Activated CD4-positive, alpha-beta T cell treated with anti-CD3 and anti-CD28 coated beads, Interleukin-2, amount 50 U/mL, for 48 hours (primary cell): ENCODE results near the gene MYO7B.

Source experiments
- DNase-seq, 2 experiments: peaks; one replicate each; pipeline ENCODE4 v3.0.0-alpha.2; 2020

MYO7B gene

DNA sequence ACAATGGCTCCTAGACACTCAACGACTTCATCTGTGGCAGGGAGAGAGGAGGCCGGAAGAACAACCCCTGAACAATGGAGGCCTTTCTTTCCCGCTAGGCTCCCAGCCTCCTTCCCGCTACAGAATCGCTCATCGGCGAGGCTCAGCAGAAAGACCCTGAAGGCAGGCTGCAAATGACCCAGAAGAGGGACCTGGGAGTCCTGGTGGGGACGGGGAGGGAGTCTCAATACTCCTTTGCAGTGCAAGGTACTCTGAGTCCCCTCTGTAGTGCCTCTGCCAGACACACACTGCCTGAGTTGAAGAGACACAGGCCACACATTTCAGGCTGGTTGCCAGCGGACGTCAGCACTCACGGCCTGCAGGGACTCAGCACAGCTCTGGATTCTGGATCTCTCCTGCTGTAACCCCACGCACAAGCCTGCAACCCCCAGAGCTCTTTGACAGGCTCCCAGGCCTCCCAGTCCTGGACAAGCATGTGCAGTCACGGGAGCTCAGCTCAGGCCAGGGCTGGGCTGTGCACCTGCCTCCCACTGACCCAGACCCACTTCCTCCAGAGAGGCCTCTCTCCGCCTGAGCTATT is 116.6 kb downstream of the MYO7B start:
- no peak for DNase-seq

DNA sequence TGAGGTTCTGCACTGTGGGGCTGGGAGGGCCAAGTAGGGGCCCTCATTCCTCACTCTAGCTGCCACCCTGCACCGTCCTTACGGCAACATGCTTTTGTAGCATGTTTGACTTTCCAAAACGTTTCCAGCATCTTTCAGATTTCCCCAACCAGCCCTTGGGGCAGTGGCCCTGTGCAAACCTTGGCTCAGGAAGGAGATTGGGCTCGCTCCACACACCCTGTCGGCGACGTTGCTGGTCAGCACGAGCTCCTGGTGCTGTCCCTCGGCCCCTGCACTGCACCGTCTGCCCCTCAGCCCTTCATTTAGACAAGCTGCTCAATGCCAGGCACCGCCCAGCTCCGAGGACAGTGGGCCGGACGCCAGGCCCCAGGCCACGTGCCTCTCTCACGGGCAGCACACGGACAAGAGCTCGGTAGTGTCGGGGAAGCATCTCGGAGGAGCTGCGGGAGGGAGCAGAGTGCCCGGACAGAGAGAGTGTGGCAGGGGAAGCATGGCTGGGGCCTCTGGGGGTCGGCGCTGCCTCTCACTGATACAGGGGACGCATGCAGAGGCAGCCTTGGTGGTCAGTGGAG is 117.4 kb downstream of the MYO7B start:
- no peak for DNase-seq

GRCh38 chr2:127653421-127654083 is 118.1 kb downstream of the MYO7B start:
- no peak for DNase-seq

DNA sequence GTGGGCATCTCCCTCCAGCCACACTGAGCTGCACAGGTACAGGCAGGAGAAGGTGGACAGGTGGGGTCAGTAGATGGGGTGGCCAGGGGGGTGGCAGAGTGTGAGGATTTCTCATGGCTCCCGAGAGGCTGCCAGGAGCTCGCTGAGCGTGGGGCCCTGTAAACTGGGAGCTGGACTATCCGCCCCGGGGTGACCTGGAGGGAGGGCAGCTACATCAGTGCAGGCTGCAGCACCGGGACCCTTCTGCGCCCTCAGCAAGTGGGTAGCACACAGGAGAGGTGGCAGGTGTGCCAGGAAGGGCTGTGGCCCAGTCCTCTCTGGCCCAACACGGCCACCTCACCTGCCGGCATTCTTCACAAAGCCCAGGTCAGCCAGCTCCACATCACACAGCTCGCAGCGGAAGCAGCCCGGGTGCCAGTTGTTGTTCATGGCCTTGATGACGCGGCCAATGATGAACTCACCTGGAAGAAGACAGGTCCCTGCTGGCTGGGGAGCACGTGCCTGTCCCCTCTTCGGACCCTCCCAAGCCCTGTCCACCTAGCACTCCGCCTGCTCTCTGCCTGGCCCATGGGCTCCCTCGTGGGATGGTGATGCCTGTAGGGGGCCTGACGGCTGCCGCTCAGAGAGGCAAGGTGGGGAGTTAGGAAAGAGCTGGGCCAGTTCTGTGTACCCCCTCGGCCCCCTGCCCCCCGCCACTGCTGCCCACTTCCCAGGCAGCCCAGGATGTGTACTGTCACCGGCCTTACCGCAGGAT is 118.8 kb downstream of the MYO7B start:
- DNase-seq = no peak

DNA sequence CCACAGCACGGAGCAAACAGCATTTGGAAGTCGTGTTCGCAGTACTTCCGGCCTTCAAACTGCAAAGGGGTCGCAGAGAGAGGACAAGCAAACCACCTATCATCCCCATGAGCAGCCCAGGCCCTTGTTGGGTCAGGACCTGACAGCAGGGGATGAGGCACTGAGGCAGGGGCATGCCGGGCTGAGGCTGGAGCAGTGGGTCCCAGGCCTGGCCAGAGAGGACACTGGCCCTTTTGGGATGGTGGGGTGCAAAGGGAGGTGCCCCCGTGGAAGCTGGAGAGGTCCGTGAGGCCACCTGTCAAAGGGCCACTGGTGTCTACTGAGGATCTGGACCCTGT is 119.3 kb downstream of the MYO7B start:
- no peak for DNase-seq

DNA sequence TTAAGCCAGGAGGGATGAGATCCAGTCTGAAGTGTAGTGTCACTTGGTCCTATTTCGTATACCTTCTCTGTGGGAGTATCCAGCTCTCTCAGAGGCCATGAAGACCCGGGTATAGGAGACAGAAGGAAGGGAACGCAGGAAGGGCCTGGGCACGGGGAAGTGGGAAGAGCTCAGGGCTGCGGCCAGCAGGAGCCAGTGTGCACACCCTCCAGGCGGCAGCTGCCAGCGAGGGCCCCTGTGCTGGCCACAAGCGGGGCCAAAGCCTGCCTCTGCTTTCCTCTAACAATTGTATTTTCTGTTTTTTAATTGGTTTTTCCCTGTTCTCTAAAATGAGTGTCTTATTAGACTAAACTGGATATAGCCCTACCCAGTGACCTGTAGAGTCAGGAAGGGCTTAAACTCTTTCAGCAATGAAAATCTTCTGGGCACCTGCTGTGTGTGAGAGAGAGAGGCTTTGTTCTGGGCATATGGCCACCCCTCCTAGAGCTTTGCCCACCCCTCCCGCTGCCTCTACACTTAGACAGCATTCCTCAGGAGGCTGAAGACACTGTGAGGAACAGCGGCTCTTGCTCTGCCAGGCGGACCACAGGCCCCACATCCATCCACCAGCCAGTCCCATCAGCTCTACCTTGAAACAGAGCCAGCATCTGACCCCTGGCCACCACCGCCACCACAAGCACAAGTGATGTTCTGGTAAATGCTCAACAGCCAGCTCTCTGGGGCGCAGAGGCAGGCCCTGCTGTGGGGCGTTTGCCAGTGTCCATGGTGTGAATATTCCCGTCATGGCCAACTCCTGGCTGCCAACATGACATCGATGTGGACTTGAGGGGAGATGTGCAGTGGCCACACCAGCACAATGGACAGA is 120.0 kb downstream of the MYO7B start:
- no peak for DNase-seq

DNA sequence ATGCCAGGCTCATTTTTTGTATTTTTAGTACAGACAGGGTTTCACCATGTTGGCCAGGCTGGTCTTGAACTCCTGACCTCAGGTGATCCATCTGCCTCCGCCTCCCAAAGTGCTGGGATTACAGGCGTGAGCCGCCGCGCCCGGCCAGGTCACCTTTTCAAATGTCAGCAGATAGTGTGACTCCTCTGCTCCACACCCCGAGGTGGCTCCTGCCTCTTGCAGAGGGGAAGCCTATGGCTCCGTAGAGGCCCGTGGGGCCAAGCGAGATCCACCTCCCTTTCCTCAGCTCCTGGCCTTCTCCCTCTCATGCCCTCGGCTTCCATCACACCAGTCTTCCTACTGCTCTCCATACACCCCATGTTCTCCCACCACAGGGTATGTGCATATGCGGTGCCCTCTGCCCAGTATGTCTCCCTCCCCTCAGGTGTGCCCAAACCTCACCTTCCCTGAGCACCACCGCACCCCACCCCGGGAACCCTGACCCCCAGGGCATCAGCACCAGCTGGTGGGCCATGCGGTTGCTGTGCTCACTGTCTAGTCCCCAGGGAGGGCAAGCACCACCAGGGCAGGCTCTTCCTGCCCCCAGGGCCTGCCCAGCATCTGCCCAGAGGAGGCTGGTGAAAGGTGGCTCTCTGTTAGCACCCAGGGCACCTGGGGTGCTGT is 121.2 kb downstream of the MYO7B start:
- no peak for DNase-seq

- no peak for DNase-seq
Measured at GRCh38 chr2:127657232-127657595, 121.7 kb downstream of the MYO7B start.

GRCh38 chr2:127658146-127658545 is 122.7 kb downstream of the MYO7B start:
- DNase-seq = no peak

DNA sequence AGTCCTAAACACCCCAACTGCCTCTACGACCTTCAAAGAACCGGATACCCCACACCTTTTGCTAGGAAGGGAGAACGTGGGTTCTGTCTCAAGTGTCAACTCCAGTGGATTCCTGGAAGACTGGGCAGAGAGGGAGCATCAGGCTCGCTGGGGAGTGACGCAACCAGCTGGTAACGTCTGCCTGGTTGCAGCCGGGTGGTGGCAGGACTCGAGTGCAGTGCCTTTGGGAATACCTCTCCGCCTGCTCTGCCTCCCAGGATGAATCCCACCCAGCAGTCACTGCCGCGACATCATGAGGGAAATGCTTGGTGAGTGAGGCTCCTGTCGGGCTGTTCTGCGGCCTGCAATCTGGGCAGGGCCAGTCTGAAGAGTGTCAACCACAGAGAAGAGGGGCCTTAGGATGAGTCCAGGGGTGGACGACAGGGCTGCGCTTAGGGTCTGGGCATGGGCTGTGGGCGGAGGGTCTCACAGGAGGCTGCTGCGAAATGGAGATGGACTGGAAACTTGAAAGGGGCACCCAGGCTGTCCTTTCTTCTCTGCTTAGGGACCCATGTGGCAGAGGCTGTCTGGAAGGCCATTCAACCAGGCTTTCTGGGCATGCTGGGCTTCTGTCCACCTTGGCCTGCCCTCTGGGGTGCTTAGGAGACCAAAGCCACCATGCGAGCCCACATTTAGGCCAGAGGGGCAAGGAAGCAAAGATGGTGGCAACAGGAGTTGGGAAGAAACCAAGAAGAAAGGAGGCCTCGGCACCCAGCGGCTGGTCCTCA is 123.3 kb downstream of the MYO7B start:
- no peak for DNase-seq

- no peak for DNase-seq
Measured at GRCh38 chr2:127659408-127660290, 124.2 kb downstream of the MYO7B start.

GRCh38 chr2:127660291-127660578 is 124.8 kb downstream of the MYO7B start:
- DNase-seq = no peak

DNA sequence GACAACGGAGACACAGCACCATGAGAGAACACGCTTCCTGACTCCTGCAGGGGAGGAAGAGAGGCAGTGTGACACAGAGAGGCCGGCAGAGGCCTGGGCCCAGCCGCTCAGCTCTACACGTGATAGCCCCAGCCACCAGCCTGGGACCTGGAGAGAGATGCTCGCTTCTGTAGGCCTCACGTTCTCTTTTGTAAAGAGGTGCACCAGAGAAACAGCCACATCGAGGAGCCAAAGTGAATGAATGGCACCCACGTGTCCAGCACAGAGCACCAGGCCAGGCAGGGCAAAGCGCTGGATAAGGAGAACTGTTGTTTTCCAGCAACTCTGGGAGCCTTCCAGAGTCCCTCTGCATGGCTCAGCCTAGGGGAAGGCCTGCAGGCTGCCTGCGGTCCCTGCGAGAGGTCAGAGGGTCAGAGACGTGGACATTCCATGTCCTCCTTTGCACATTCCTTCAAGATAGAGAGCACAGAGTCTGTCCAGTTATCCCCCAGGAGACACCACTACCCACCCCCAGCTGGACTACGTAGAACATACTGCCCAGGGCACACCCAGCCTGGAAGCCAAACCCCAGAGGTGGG is 125.7 kb downstream of the MYO7B start:
- no peak for DNase-seq

GRCh38 chr2:127661949-127662510 is 126.5 kb downstream of the MYO7B start:
- no peak for DNase-seq

DNA sequence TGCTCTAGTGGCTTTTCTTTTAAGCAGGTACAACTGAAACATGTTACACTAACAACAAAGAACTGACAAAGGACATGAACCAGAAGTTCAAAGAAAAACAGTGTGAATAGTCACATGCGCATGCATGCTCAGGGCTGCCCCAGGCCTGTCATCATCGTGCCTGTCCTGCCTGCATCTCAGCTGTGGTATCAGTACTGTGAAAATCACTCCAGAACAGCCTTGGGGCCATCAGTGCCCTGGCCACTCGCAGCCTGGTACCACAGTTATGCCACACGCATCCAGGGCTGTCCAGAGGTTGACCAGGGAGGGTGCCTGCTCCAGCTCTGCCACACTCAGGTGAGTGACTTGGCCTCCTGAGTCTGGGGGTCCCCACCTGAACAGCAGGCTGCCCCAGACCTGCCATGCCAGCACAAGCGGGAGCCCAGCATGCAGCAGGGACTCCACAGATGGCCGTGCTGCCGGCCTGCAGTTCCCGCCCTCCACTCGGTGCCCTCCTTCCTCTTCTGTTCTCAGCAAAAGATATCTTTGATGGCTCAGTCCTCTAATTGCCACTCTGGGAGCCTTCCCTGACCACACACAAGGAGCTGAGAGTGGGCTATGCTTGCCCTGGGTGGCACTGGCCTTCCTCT is 127.6 kb downstream of the MYO7B start:
- DNase-seq = no peak

DNA sequence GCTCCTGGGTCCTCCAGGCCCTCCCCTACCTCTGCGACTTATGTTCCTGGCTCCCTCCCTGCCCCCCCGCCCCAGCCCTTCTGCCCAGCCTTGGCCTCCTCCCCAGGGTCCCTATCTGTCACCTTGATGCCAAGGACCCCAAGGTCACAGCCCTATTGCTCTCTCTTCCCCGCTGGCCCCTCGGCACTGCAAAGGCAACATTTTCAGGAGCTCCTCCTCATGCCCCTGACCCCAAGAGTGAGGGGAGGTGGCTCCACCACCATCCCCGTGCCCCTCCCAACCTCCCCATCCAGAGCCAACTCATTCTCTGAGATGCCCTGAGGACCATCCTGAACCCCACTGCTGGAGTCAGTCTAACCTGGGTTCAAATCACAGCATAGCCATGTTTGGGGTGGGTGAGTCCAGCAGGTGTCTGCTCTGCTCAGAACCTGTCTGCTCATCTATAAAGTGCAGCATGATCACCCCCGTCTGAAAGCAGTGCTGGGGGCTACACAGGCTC is 128.1 kb downstream of the MYO7B start:
- no peak for DNase-seq

DNA sequence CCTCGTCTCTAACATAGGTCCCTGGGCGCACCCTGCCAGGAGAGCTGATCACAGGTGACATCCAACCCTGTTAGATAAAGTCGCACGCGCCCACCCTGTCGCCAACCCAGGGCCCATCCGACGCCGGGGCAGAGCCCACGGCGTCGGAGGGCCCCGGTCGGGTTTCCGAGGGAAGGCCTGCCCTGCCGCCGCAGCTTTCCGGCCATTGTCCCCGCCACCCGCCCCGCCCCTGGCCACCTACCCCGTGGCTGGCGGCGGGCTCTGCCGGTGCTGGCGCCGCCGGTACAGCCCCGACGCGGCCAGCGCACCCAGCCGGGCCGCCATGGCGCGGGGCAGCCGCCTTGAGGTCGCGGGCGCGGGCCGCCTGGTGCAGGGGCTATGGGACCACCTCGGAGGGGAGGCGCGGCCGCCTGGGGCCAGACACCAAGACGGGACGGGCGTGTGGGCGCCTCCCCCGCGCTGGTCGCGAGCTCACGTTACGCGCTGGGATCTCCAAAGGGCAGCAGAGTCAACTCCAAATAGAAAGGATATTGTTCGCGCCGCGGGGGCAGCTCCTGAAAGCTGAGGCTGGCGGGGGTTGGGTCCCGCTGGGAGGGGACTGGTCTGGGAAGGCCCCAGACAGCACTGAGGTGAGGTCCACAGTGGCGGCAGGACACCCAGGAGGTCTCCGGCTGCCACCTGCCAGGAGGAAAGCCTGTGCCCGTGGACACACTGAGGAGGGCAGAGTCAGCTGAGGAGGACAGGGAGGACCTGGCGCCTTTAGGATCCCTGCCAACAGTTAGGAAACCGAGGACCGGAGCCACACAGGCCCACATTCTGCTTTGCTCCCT is 128.8 kb downstream of the MYO7B start:
- DNase-seq = no peak

- no peak for DNase-seq
Measured at GRCh38 chr2:127664895-127665225, 129.4 kb downstream of the MYO7B start.
